SKM-1 treated with dmso at 0.1 percent for 144 hours (cell line): Measurements from ENCODE around the gene AMBRA1.

ENCODE experiments used
- DNase-seq: peaks from one replicate; lab custom pipeline; 2025; ENCODE audit not compliant: unreplicated experiment; lab: John Stamatoyannopoulos, UW

AMBRA1 gene

DNA sequence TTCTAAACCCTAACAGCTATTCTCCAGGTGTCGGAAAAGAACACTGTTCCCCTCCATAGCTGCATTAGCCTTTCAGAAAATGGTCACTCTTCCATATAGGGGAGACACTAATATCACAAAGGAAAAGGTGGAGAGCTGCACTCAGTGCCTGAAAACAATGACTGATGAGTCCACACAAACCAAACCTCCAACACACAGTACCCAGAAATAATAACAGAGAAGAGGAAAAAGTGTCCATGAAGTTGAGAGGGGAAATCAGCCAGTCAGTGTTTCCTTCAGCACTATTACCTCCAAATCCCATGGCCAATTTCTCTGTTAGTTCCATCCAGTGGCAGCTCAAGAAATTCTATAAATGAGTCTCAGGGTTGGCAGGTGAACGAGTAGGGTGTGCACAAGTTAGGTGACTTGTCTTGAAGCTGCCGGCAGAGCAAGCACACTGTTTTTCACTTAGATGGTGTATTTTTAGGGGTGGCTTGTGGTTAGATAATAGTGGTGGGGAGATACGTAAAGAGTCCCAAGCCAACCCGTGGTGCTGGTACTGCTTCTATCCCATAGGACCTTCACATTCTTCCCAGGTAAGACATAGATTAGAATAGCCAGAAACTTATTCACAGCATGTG, 117.8 kb downstream of the AMBRA1 start:
- no peak for DNase-seq

DNA sequence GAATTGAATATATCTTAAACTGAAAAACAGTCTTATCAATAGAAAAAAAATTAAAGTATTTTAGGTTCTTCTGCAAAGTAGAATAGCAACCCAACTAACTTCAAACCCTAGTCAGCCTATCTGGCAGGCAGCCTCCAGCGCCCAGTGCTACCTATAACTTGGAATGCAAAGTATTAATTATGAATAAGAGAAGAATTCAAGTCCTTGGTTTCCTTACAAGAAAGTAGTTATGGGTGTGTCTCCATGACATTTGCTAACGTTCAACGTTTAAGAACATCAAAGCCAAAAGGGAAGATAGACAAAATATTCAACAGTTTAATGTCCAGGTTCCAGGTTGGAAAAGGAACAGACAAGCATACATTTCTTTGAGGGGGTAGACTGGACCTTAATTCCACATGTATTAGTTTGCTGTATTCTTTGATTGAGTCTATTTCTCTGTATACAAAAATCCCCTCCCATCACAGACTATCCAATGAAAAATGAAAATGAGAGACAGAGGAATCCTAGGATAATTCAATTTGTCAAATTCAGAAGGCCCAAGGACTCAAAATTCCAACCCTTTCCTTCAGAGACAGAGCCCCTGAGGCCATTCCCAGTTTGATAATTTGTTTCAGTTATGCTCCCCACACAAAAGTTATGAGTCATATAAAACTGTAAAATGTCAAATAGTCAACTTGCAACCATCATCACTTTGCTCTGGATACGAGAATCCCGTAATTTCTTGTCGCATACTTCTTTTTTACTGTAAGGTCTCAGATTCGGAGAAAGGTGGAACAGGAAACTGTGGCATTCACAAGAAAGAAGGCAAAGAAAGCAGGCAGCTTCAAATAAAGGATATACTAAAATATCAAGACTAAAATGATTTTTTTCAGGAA, 118.5 kb downstream of the AMBRA1 start:
- DNase-seq = no peak

DNA sequence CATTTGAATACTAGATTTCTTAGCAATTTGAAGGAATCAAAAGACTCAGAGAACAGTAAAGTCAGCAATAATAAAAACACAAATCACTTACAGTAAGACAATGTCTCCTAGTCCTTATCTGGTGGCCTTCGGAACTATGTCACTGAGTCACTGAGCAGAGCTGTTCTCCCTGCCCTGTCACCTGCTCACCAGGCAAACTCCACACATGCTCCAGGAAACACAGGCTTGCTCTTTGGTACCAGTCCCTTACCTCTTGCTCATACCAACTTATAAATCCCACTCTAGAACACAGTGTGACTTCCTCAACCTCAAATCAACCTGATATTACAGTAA, 121.2 kb downstream of the AMBRA1 start:
- no peak for DNase-seq

DNA sequence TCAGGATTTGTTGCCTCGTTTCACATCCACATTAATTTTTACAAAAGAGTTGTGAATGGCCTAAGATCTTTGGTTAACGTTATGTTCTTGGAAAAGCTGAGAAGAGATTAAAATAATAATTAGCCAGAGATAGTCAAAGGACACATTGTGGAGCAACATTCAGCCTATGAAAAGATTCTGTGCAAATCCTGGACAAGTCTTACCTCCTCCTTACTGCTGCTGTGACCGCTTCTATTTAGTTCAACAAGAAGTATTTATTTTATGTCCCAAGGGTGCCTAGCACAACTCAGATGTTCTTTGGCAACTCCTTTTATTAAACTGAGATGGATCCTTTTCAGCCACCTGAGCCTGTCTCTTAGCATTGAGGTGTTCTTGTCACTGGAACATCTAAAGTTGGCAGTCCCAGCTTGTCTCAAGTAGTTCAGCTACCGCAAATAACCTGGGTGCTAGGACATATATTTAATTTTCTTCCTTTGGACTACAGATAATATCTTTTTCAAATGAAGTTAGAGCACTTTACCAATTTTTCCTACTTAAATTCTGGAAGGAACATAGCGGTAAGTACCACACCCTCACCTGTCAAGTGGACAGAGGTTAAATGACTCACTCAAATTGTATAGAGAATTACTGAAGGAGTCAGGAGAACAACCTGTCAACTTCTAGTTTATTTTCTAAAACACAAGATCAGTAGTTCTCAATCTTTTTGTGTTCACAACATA, 121.7 kb downstream of the AMBRA1 start:
- no peak for DNase-seq

GRCh38 chr11:46469926-46470325, 123.9 kb downstream of the AMBRA1 start:
- no peak for DNase-seq

DNA sequence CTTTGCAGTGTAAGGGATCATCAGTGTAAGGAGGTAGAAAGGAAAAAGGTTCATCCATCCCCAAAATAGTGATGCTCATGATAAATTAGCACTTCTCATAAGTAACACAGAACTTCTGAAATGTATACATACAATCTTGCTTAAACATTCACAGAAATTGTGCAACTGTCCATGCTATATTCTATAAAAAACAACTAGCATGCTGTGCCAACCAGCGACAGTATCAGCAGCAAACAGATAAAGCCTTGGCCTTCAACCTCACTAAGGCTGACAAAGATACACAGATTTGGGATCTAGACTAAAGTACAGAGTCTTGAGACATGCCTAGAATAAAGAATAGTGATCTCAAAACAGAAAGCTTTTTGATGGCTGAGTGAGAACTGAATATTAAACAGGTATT, 128.1 kb downstream of the AMBRA1 start:
- DNase-seq = no peak

DNA sequence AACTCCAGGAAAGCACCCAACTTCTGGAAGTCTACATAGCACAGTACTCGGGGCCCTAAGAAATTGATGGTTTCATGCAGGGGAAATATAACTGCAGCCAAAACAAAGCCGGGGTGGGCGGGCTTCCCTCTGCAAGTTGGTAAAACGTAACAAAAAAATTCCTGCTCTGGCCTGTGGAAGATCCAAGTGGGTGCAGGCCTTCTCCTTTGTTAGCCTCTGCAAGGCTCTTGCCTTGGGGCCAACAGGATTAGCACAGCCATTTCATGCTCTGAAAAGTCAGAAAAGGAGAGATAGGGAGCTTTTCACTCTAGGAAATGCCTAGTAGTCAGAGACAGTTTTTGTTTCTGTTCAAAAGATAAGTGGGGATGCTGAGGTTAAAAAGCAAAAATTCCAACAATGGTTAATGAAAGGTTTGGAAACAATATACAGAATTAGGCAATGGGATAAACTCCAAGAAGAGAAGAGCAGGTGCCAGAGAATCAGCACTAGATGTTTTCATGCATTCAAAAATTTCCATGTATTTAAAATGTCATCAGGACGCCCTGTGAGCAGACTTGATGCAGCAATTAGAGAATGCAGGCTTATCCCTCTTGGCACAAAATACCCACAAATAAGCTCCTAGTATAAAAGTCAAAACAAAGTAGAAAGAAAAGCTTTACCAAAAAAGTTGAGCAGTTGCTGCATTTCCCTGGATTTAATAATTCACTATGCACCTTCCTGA, 130.0 kb downstream of the AMBRA1 start:
- no peak for DNase-seq

DNA sequence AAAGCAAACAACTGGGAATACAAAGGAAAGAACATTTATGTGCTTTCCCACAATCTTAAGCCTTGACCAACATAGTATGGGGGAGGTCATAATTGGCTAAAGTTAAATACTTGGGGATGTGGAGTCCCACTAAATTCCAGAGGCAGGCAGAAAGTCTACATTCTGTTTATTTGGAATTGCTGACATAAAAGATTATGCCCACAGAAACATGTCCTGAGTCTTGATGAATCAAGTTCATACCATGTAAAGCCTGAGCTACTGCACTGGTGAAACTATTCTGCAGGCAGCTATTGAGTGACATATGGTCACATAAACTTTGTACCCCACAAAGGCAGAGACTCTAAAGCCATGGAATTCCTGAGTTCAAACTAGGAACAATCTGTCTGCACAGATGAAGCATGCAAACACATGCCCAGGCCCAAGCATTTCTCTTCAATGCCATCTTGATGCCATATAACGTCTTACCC, 132.3 kb downstream of the AMBRA1 start:
- DNase-seq = no peak

- DNase-seq = no peak
Measured at GRCh38 chr11:46458491-46458890, 135.3 kb downstream of the AMBRA1 start.

- no peak for DNase-seq
Measured at GRCh38 chr11:46457659-46458424, 136.0 kb downstream of the AMBRA1 start.

DNA sequence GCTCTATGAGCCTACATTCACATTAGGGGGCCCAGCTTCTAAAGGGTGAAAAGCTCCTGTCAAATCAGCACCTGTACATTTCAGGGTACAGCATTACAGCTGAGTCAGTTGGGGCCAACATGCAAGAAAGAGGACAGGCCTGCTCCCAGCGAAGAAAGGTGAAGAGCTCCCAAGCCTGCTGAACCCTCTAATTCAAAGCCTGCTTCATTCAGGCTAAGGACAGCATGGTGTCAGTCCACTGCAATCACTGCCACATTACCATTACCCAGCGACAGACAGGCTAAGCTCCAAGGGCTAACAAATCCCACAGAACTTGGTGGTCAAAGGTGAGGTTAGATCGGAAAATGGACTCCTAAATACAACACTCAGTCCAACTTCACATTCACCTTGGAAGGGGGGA, 136.8 kb downstream of the AMBRA1 start:
- DNase-seq = no peak

- DNase-seq = no peak
Measured at GRCh38 chr11:46456269-46457001, 137.4 kb downstream of the AMBRA1 start.

DNA sequence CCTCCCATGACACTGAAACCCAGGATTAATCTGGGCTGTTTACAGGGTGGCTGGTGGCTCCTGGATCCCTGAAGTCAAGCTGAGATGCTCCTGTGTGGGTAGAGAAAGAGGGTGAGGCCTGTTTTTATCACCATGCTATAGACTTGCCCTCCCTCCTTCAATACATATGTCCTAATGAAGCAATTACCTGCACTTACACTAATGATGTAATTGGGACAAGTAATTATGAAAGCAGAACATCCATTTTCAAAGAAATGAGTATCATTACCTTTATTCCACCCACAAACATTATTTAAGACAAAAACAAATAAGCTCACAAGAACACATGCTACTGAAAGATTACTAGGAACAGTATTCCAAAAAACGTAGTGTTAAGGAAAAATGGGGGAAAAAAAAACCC, 138.0 kb downstream of the AMBRA1 start:
- DNase-seq = no peak

- DNase-seq = no peak
Measured at GRCh38 chr11:46452918-46453517, 140.8 kb downstream of the AMBRA1 start.

DNA sequence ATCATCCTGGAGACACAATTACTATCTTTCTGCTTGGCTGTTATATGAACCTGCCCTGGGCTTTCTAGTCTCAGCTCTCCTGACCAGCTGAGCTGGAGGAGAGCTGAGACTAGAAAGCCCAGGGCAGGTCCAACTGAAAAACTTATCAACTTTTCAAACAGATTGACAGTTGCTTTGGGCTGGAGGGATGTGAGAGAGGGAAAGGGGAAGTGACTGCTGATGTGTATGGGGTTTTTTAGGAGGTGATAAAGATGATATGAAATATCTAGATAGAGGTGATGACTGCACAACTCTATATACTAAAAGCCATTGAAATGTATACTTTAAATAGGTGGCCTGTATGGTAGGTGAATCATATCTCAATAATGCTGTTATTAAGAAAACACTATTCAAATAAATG, 142.1 kb downstream of the AMBRA1 start:
- no peak for DNase-seq

DNA sequence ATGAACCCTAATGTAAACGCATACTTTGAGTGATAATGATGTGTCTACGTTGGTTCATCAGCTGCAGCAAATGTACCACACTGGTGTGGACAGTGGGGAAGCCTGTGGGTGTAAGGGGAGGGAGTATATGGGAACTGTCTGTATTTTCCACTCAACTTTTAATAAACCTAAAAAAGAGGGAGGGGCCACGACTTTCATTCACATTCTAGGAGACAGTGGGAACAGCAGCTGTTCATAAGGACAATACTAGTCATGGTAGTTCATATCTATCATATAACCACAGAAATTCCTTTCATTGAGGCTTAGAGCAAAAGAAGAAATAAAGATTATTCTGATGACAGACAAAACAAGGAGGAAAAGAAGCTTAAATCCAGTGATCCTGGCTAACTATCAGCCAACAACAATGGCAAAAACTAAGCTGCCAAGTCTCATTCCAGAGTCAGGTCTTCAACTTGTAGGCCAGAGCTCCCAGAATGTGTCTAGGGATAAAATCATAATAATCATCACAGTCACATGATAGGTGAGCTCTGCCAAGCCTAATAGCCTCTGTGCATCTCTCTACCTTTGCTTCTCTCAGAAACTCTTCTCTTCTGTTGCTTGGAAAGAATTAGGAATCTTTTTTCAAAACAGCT, 142.9 kb downstream of the AMBRA1 start:
- no peak for DNase-seq

DNA sequence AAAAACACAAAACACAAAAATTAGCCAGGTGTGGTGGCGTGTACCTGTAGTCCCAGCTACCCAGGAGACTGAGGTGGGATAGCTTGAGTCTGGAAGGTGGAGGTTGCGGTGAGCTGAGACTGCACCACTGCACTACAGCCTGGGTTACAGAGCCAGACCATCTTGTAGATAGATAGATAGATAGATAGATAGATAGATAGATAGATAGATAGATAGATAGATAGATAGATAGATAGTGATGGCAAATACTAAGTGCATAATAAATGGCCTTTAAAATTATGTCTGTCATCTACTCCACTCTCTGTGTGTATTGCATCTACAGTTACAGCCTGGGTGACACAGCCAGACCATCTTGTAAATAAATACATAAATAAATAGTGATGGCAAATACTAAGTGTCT, 146.3 kb downstream of the AMBRA1 start:
- DNase-seq = no peak

GRCh38 chr11:46445920-46446771, 147.7 kb downstream of the AMBRA1 start:
- DNase-seq = no peak
